Right ventricle myocardium superior (tissue), 1 donor: ENCODE data around the gene TTBK1. TPM values are rescaled to one million over a fixed set of nuclear protein-coding genes. Genes with fewer than 3 reads are reported as not detected.

ENCODE experiments used
- ATAC-seq: fragments of 200-7000 bp; cut with Tn5 transposase; one replicate; pipeline ENCODE4 v1.9.1; 2020; ENCODE audit warnings: mild to moderate bottlenecking; ENCODE audit not compliant: poor library complexity
- DNase-seq: peaks from one replicate; pipeline ENCODE4 v3.0.0-alpha.2; 2020
- intact Hi-C: fragments of 100-400 bp; cut with DNase I; formaldehyde crosslinking; loops from one replicate; pipeline ENCODE4 v1.11.2; 2022
- total RNA-seq: library from RNA; stranded (reverse); fragmentation: NEBNext Ultra II Directional; extraction: Animal tissue kit (Norgen Biotek cat#: 25700); gene quantifications from one replicate; pipeline ENCODE4 v1.2.1, GENCODE V29; 2021
- donor health status: DM: no; HTN: yes; CAD: no; lungs with severe emphysema.

Gene TTBK1
- total RNA-seq, 1 donor from 2014 or later, result 0.13 TPM

- ATAC-seq, result peak; percentile 13
- intact Hi-C loops, result no loop called here
Observed at GRCh38 chr6:43278524-43279078, 35.3 kb downstream of the TTBK1 start.

GRCh38 chr6:43280234-43280633 lies 37.0 kb downstream of the TTBK1 start:
- ATAC-seq (no peak), DNase-seq (no peak)
- intact Hi-C loops, result no loop called here

More at GRCh38 chr6:43278524-43279078, 35.3 kb downstream of the TTBK1 start:
- no peak for DNase-seq

- DNase-seq (no peak), ATAC-seq (no peak)
- intact Hi-C loops, result no loop called here
Observed at GRCh38 chr6:43282060-43282459, 38.8 kb downstream of the TTBK1 start.

GRCh38 chr6:43282636-43283513 lies 39.6 kb downstream of the TTBK1 start:
- intact Hi-C loops, result no loop called here
- ATAC-seq, result no peak
- no peak for DNase-seq

GRCh38 chr6:43283514-43283901 lies 40.2 kb downstream of the TTBK1 start:
- intact Hi-C loops, result no loop called here
- DNase-seq, result no peak
- ATAC-seq, result no peak

- intact Hi-C loops, result no loop called here
- no peak for ATAC-seq
- no peak for DNase-seq
Observed at GRCh38 chr6:43283905-43284304, 40.6 kb downstream of the TTBK1 start.

- intact Hi-C loops, result no loop called here
- DNase-seq (no peak), ATAC-seq (peak; percentile 30)
Observed at GRCh38 chr6:43284991-43285781, 41.9 kb downstream of the TTBK1 start.

GRCh38 chr6:43285832-43286231 lies 42.6 kb downstream of the TTBK1 start:
- ATAC-seq (no peak), DNase-seq (no peak)
- intact Hi-C loops, result no loop called here

- intact Hi-C loops, result no loop called here
- DNase-seq, result no peak
Observed at GRCh38 chr6:43286456-43286979, 43.2 kb downstream of the TTBK1 start.

GRCh38 chr6:43286980-43287716 lies 43.9 kb downstream of the TTBK1 start:
- DNase-seq (no peak), ATAC-seq (no peak)
- intact Hi-C loops, result no loop called here

More at GRCh38 chr6:43286456-43286979, 43.2 kb downstream of the TTBK1 start:
- no peak for ATAC-seq

- intact Hi-C loops, result no loop called here
- no peak for ATAC-seq
- no peak for DNase-seq
Observed at GRCh38 chr6:43287717-43288679, 44.7 kb downstream of the TTBK1 start.

- no peak for DNase-seq
- intact Hi-C loops, result no loop called here
- no peak for ATAC-seq
Observed at GRCh38 chr6:43290339-43290904, 47.1 kb downstream of the TTBK1 start.

- ATAC-seq (no peak), DNase-seq (no peak)
- intact Hi-C loops, result no loop called here
Observed at GRCh38 chr6:43290905-43291355, 47.6 kb downstream of the TTBK1 start.

- no peak for ATAC-seq
- intact Hi-C loops, result no loop called here
- DNase-seq, result no peak
Observed at GRCh38 chr6:43291708-43292107, 48.4 kb downstream of the TTBK1 start.

GRCh38 chr6:43292341-43292740 lies 49.1 kb downstream of the TTBK1 start:
- DNase-seq (no peak), ATAC-seq (no peak)
- intact Hi-C loops, result no loop called here

- ATAC-seq, result no peak
- intact Hi-C loops, result no loop called here
- DNase-seq, result no peak
Observed at GRCh38 chr6:43292763-43293318, 49.6 kb downstream of the TTBK1 start.

- intact Hi-C loops, result no loop called here
- ATAC-seq (no peak), DNase-seq (no peak)
Observed at GRCh38 chr6:43293698-43294097, 50.4 kb downstream of the TTBK1 start.
